ENCODE data around the gene ENHO.
"Not testable (repeated sequence)": the region's sequence is repeated elsewhere in the genome, so short reads cannot be mapped to it uniquely, and the experiment has no call there.

The ENHO gene

DNA sequence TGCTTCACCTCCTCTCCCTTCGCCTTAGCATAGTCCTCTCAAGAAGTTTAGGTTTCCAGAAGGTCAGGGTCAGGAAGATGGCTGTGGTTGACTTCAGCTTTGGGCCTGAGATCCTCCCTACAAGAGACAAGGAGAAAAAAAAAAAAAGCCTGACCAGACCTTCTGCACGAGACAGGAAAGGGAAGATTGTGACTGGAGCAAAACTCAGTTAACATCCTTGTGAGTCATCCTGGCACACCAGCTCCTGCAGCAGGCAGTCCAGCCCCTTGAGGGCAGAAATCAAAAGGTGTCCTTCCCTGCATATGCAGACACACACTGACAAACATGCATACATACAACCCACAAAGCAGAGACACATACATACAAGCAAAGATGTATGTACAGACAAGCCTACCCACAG, 18.0 kb upstream of the ENHO start:
- TF ChIP-seq, protein P1, sequence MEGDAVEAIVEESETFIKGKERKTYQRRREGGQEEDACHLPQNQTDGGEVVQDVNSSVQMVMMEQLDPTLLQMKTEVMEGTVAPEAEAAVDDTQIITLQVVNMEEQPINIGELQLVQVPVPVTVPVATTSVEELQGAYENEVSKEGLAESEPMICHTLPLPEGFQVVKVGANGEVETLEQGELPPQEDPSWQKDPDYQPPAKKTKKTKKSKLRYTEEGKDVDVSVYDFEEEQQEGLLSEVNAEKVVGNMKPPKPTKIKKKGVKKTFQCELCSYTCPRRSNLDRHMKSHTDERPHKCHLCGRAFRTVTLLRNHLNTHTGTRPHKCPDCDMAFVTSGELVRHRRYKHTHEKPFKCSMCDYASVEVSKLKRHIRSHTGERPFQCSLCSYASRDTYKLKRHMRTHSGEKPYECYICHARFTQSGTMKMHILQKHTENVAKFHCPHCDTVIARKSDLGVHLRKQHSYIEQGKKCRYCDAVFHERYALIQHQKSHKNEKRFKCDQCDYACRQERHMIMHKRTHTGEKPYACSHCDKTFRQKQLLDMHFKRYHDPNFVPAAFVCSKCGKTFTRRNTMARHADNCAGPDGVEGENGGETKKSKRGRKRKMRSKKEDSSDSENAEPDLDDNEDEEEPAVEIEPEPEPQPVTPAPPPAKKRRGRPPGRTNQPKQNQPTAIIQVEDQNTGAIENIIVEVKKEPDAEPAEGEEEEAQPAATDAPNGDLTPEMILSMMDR (IDR thresholded peaks at IDR 0.05; ENCODE audit: low read length): no peak
- no peaks in the 10 kb centered on the region for H3K4me1 ChIP-seq (ENCODE audit: insufficient read depth, low read length, severe bottlenecking)
- no peaks in the 10 kb centered on the region for H3K36me3 ChIP-seq (ENCODE audit: insufficient read depth, low read length)
- no peaks in the 10 kb centered on the region for H3K79me2 ChIP-seq (ENCODE audit: insufficient read depth, low read length)
- no peak overlapping the region for H3K27ac ChIP-seq (ENCODE audit: low read depth, low read length, poor library complexity, severe bottlenecking)
- no peaks in the 10 kb centered on the region for H3K9me2 ChIP-seq (ENCODE audit: low read depth, low read length)
- H3K4me3 ChIP-seq (ENCODE audit: low read depth, low read length, poor library complexity, severe bottlenecking): no peak overlapping the region
- no peaks in the 10 kb centered on the region for H3K9me3 ChIP-seq (ENCODE audit: low read length)
- H3F3A ChIP-seq (ENCODE audit: insufficient read depth, low read length): no peaks in the 10 kb centered on the region
- no peak overlapping the region for H3K9ac ChIP-seq (ENCODE audit: low read length)
- H3K4me2 ChIP-seq (ENCODE audit: low read length): no peak overlapping the region
- H4K20me1 ChIP-seq (ENCODE audit: insufficient read depth, low read length): no peaks in the 10 kb centered on the region
- H2AFZ ChIP-seq (ENCODE audit: low read length): no peak overlapping the region
- H3K27me3 ChIP-seq (ENCODE audit: insufficient read depth, low read length): 0 out of 2 replicates have a peak, but pooled peaks cover 4% of the 10 kb centered on the region

DNA sequence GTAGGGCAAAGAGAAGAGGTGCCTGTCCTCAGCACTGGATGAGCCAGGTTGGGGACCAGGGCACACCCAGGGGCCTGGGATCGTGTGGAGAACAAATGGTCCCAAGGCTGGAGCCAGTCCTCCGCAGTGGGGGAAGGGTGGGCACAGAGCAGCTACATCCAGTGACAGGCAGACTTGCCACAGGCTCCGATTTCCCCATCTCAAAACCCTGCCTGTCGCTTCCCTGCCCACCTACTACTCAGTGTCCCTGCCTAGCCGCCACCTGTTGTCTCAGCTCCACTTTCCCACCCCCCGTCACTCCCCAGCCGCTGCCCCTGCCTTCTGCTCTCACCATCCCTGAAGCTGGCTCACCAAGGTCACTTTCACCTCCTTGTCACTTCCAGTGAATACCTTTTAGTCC, 13.9 kb upstream of the ENHO start:
- H3K36me3 ChIP-seq (ENCODE audit: insufficient read depth, low read length): no peaks in the 10 kb centered on the region
- no peaks in the 10 kb centered on the region for H3K4me1 ChIP-seq (ENCODE audit: insufficient read depth, low read length, severe bottlenecking)
- no peak overlapping the region for H3K4me3 ChIP-seq (ENCODE audit: low read depth, low read length, poor library complexity, severe bottlenecking)
- H3K27ac ChIP-seq (ENCODE audit: low read depth, low read length, poor library complexity, severe bottlenecking): no peak overlapping the region
- no peak overlapping the region for H2AFZ ChIP-seq (ENCODE audit: low read length)
- no peaks in the 10 kb centered on the region for H3F3A ChIP-seq (ENCODE audit: insufficient read depth, low read length)
- H3K27me3 ChIP-seq (ENCODE audit: insufficient read depth, low read length): no peaks in the 10 kb centered on the region; the same call in 1 of the 2 replicates
- no peaks in the 10 kb centered on the region for H3K79me2 ChIP-seq (ENCODE audit: insufficient read depth, low read length)
- no peaks in the 10 kb centered on the region for H4K20me1 ChIP-seq (ENCODE audit: insufficient read depth, low read length)
- no peak overlapping the region for H3K9ac ChIP-seq (ENCODE audit: low read length)
- H3K4me2 ChIP-seq (ENCODE audit: low read length): no peak overlapping the region
- no peak for TF ChIP-seq EZH2 (IDR thresholded peaks at IDR 0.05; ENCODE audit: borderline replicate concordance, low read length)
- TF ChIP-seq, protein P1 (IDR thresholded peaks at IDR 0.05; ENCODE audit: low read length): no peak
- H3K9me3 ChIP-seq (ENCODE audit: low read length): no peaks in the 10 kb centered on the region
- no peaks in the 10 kb centered on the region for H3K9me2 ChIP-seq (ENCODE audit: low read depth, low read length)

- H3K36me3 ChIP-seq (ENCODE audit: insufficient read depth, low read length); H3K9me3 ChIP-seq (ENCODE audit: low read length); H3K4me1 ChIP-seq (ENCODE audit: insufficient read depth, low read length, severe bottlenecking); H3K4me3 ChIP-seq (ENCODE audit: low read depth, low read length, poor library complexity, severe bottlenecking); H3K27me3 ChIP-seq (ENCODE audit: insufficient read depth, low read length); H3F3A ChIP-seq (ENCODE audit: insufficient read depth, low read length); H3K79me2 ChIP-seq (ENCODE audit: insufficient read depth, low read length); H2AFZ ChIP-seq (ENCODE audit: low read length); H3K27ac ChIP-seq (ENCODE audit: low read depth, low read length, poor library complexity, severe bottlenecking); H4K20me1 ChIP-seq (ENCODE audit: insufficient read depth, low read length); H3K9me2 ChIP-seq (ENCODE audit: low read depth, low read length); H3K9ac ChIP-seq (ENCODE audit: low read length); H3K4me2 ChIP-seq (ENCODE audit: low read length): not testable (repeated sequence)
Observed at GRCh38 chr9:34532041-34532440, 9.3 kb upstream of the ENHO start.

GRCh38 chr9:34526026-34526425, 3.2 kb upstream of the ENHO start:
- Histone ChIP-seq H4K20me1 (ENCODE audit: insufficient read depth, low read length) (no peaks in the 10 kb centered on the region), H3K4me3 (ENCODE audit: low read depth, low read length, poor library complexity, severe bottlenecking) (no peak overlapping the region), H3F3A (ENCODE audit: insufficient read depth, low read length) (no peaks in the 10 kb centered on the region), H3K36me3 (ENCODE audit: insufficient read depth, low read length) (no peaks in the 10 kb centered on the region), H3K4me2 (ENCODE audit: low read length) (no peak overlapping the region), H3K9me2 (ENCODE audit: low read depth, low read length) (no peaks in the 10 kb centered on the region), H3K27ac (ENCODE audit: low read depth, low read length, poor library complexity, severe bottlenecking) (no peak overlapping the region), H3K9ac (ENCODE audit: low read length) (no peak overlapping the region), H3K9me3 (ENCODE audit: low read length) (no peaks in the 10 kb centered on the region), H3K27me3 (ENCODE audit: insufficient read depth, low read length) (peaks cover 11% of the 10 kb centered on the region), H3K79me2 (ENCODE audit: insufficient read depth, low read length) (no peaks in the 10 kb centered on the region), H2AFZ (ENCODE audit: low read length) (no peak overlapping the region), H3K4me1 (ENCODE audit: insufficient read depth, low read length, severe bottlenecking) (peaks cover 9% of the 10 kb centered on the region)
- TF ChIP-seq EZH2 (IDR thresholded peaks at IDR 0.05; ENCODE audit: borderline replicate concordance, low read length): no peak
- TF ChIP-seq, protein P1 (IDR thresholded peaks at IDR 0.05; ENCODE audit: low read length): no peak
